H9 (cell line): ENCODE measurements around the gene ANP32E. TPM values are rescaled to one million over a fixed set of nuclear protein-coding genes. Genes with fewer than 3 reads are reported as not detected.

Experiments used
- DNase-seq: peaks from one replicate; pipeline ENCODE4 v3.0.0-alpha.2; 2017
- H2AFZ ChIP-seq: one replicate; pipeline ENCODE4 v1.6.1; 2013; ENCODE audit warnings: mild to moderate bottlenecking, low read length, control low read depth, moderate library complexity
- H2AK5ac ChIP-seq: 2 replicates; pipeline ENCODE4 v1.6.1; 2013; ENCODE audit warnings: low read length, control low read depth, mixed read lengths; ENCODE audit not compliant: insufficient read length
- H2BK120ac ChIP-seq: one replicate; pipeline ENCODE4 v1.6.1; 2013; ENCODE audit warnings: low read depth, mild to moderate bottlenecking, low read length, control low read depth, inconsistent platforms; ENCODE audit not compliant: poor library complexity, severe bottlenecking
- H2BK12ac ChIP-seq: 2 replicates; pipeline ENCODE4 v1.6.1; 2013; ENCODE audit warnings: low read length, control low read depth, mixed read lengths, low read depth; ENCODE audit not compliant: insufficient read length
- H2BK15ac ChIP-seq: 2 replicates; pipeline ENCODE4 v1.6.1; 2013; ENCODE audit warnings: low read depth, low read length, control low read depth
- H2BK20ac ChIP-seq: one replicate; pipeline ENCODE4 v1.6.1; 2013; ENCODE audit warnings: low read depth, mild to moderate bottlenecking, low read length, control low read depth, inconsistent platforms; ENCODE audit not compliant: poor library complexity, severe bottlenecking
- H2BK5ac ChIP-seq: 2 replicates; pipeline ENCODE4 v1.6.1; 2013; ENCODE audit warnings: low read length, control low read depth, mixed read lengths; ENCODE audit not compliant: insufficient read length
- H3K14ac ChIP-seq: 2 replicates; pipeline ENCODE4 v1.6.1; 2013; ENCODE audit warnings: low read length, control low read depth; ENCODE audit not compliant: insufficient read depth
- H3K18ac ChIP-seq: 2 replicates; pipeline ENCODE4 v1.6.1; 2013; ENCODE audit warnings: low read depth, mild to moderate bottlenecking, mixed read lengths, low read length, control low read depth; ENCODE audit not compliant: insufficient read length
- H3K23ac ChIP-seq: 2 replicates; pipeline ENCODE4 v1.6.1; 2013; ENCODE audit warnings: low read length, control low read depth, mixed read lengths, low read depth; ENCODE audit not compliant: insufficient read length
- H3K23me2 ChIP-seq: 2 replicates; pipeline ENCODE4 v1.6.1; 2013; ENCODE audit warnings: low read depth, mild to moderate bottlenecking, mixed read lengths, low read length, control low read depth; ENCODE audit not compliant: insufficient read length, poor library complexity, severe bottlenecking
- H3K27ac ChIP-seq: 2 replicates; pipeline ENCODE4 v1.5.1; 2013; ENCODE audit warnings: low read length, control low read depth, mixed read lengths, low read depth; ENCODE audit not compliant: insufficient read length
- H3K27me3 ChIP-seq: 2 replicates; pipeline ENCODE4 v1.6.1; 2013; ENCODE audit warnings: low read length, control low read depth, inconsistent platforms; ENCODE audit not compliant: insufficient read depth
- H3K4ac ChIP-seq: 2 replicates; pipeline ENCODE4 v1.6.1; 2013; ENCODE audit warnings: low read depth, mild to moderate bottlenecking, control low read depth, inconsistent platforms, low read length, moderate library complexity
- H3K4me1 ChIP-seq: 2 replicates; pipeline ENCODE4 v1.6.1; 2013; ENCODE audit warnings: low read length, control low read depth, inconsistent platforms; ENCODE audit not compliant: insufficient read depth
- H3K4me2 ChIP-seq: 2 replicates; pipeline ENCODE4 v1.6.1; 2013; ENCODE audit warnings: low read length, control low read depth, mixed read lengths; ENCODE audit not compliant: insufficient read length, insufficient read depth
- H3K56ac ChIP-seq: 2 replicates; pipeline ENCODE4 v1.6.1; 2013; ENCODE audit warnings: low read depth, mild to moderate bottlenecking, mixed read lengths, low read length, control low read depth; ENCODE audit not compliant: insufficient read length
- H3K79me1 ChIP-seq: 2 replicates; pipeline ENCODE4 v1.6.1; 2013; ENCODE audit warnings: low read depth, mild to moderate bottlenecking, moderate library complexity, low read length, control low read depth, inconsistent platforms; ENCODE audit not compliant: insufficient read depth, poor library complexity, severe bottlenecking
- H3K79me2 ChIP-seq: 2 replicates; pipeline ENCODE4 v1.6.1; 2013; ENCODE audit warnings: low read length, control low read depth, inconsistent platforms; ENCODE audit not compliant: insufficient read depth
- H3K9ac ChIP-seq: 2 replicates; pipeline ENCODE4 v1.6.1; 2013; ENCODE audit warnings: low read length, control low read depth, mixed read lengths; ENCODE audit not compliant: insufficient read length; ENCODE audit errors: extremely low read depth
- H3K9me3 ChIP-seq: one replicate; pipeline ENCODE4 v1.6.1; 2013; ENCODE audit warnings: low read depth, low read length, inconsistent platforms; ENCODE audit not compliant: control insufficient read depth
- H3T11ph ChIP-seq: one replicate; pipeline ENCODE4 v1.6.1; 2013; ENCODE audit warnings: mild to moderate bottlenecking, low read length, control low read depth, inconsistent platforms
- H4K20me1 ChIP-seq: one replicate; pipeline ENCODE4 v1.6.1; 2013; ENCODE audit not compliant: control insufficient read depth, insufficient read length, insufficient read depth
- H4K5ac ChIP-seq: 2 replicates; pipeline ENCODE4 v1.6.1; 2013; ENCODE audit warnings: low read depth, mild to moderate bottlenecking, mixed read lengths, low read length, control low read depth; ENCODE audit not compliant: insufficient read length
- H4K8ac ChIP-seq: replicated peaks from 2 replicates; pipeline ENCODE4 v1.6.1; 2013; ENCODE audit warnings: low read length, control low read depth, mixed read lengths, low read depth; ENCODE audit not compliant: insufficient read length
- H4K91ac ChIP-seq: 2 replicates; pipeline ENCODE4 v1.6.1; 2013; ENCODE audit warnings: low read depth, mild to moderate bottlenecking, moderate library complexity, mixed read lengths, low read length, control low read depth; ENCODE audit not compliant: insufficient read length
- H3K27ac Mint-ChIP-seq, 3 experiments: 2 replicates in 2 of 3; 3 replicates in 1 of 3; pipeline ENCODE4 v1.8.0; 2020 to 2021; ENCODE audit warnings: mixed read lengths in 3 of 3, mild to moderate bottlenecking in 1 of 3, moderate library complexity in 1 of 3
- H3K27me3 Mint-ChIP-seq: 2 replicates; pipeline ENCODE4 v1.8.0; 2021; ENCODE audit warnings: low read depth, mild to moderate bottlenecking, moderate library complexity, mixed read lengths
- H3K36me3 Mint-ChIP-seq, 3 experiments: 2 replicates in 2 of 3; 3 replicates in 1 of 3; pipeline ENCODE4 v1.8.0; 2020 to 2021; ENCODE audit warnings: low read depth in 3 of 3, mixed read lengths in 3 of 3; ENCODE audit not compliant: insufficient read depth in 1 of 3
- H3K4me1 Mint-ChIP-seq, 2 experiments: 2 replicates each; pipeline ENCODE4 v1.8.0; 2020; ENCODE audit warnings: mixed read lengths in 2 of 2
- H3K4me3 Mint-ChIP-seq, 2 experiments: 2 replicates in 1 of 2; 3 replicates in 1 of 2; pipeline ENCODE4 v1.8.0; 2020 to 2021; ENCODE audit warnings: mild to moderate bottlenecking in 2 of 2, mixed read lengths in 2 of 2, moderate library complexity in 1 of 2
- H3K9me3 Mint-ChIP-seq, 2 experiments: 2 replicates in 1 of 2; 3 replicates in 1 of 2; pipeline ENCODE4 v1.8.0; 2020; ENCODE audit warnings: mild to moderate bottlenecking in 2 of 2, mixed read lengths in 2 of 2, moderate library complexity in 1 of 2
- CTCF ChIP-seq: fragments of 200-600 bp; sonication (generic); conservative IDR thresholded peaks from 3 replicates; pipeline ENCODE4 v1.8.0; 2021; ENCODE audit warnings: antibody characterized with exemption, mild to moderate bottlenecking
- WGBS: extraction: QIAGEN DNeasy Blood & Tissue Kit; methylation state at CpG from one replicate; pipeline ENCODE4 v1.1.7; 2013; ENCODE audit warnings: missing lambda C conversion rate, low lambda C conversion rate, mixed read lengths; ENCODE audit not compliant: insufficient read length; ENCODE audit errors: extremely low coverage; 5-methylcytosine and 5-hydroxymethylcytosine counted together
- total RNA-seq: library from RNA; stranded (reverse); gene quantifications from 2 replicates; pipeline ENCODE4 v1.2.1, GENCODE V29; 2021

The ANP32E gene
- total RNA-seq, 1 experiment from 2014 or later, result 106 TPM

DNA sequence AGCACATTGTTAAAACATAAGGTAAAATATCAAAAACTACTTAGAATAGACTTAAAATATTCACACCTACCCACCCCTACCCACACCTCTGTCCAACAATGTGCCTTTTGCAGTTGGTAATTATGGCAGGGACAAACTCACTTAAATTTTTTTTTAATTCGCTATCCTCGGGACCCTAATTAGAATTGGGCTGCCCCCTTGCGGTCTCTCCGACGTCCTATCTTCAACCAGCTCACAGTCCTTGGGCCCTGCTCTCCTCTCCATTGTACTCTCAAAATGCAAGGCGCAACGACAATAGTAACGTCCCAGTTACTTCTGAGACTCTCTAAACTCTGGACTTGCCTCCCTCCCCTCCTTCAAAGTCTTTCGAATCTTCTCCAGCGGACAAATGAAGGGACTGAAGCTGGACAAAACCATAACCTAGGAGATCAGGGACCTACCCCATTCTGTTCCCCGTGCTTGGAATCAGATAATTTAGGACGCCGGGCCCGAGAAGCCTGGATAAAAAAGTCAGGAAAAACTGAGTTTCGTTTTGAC, 45.4 kb upstream of the ANP32E start:
- TF ChIP-seq CTCF, result peak; percentile 86
- Histone ChIP-seq H3K79me2 (no peaks in the 10 kb centered on the region), H3K4me2 (peak overlapping the region; percentile 92), H2BK120ac (no peak overlapping the region), H2BK15ac (no peak overlapping the region; the same call in 1 of the 2 replicates), H2BK5ac (no peak overlapping the region), H3K23me2 (peaks cover 17% of the 10 kb centered on the region), H2BK12ac (peak overlapping the region; percentile 91), H3K9ac (peak overlapping the region; percentile 82), H3T11ph (no peak overlapping the region), H4K8ac (no peak overlapping the region), H3K23ac (no peak overlapping the region), H3K14ac (peak overlapping the region; percentile 3), H3K27ac (no peak overlapping the region), H3K79me1 (no peaks in the 10 kb centered on the region), H3K27me3 (no peaks in the 10 kb centered on the region), H4K91ac (no peak overlapping the region), H3K18ac (peak overlapping the region; percentile 78), H2AFZ (no peak overlapping the region), H4K5ac (no peak overlapping the region), H3K4ac (no peak overlapping the region; the same call in 1 of the 2 replicates), H3K4me1 (no peaks in the 10 kb centered on the region), H3K9me3 (no peaks in the 10 kb centered on the region), H4K20me1 (peaks cover under 1% of the 10 kb centered on the region), H2AK5ac (no peak overlapping the region), H2BK20ac (no peak overlapping the region), H3K56ac (no peak overlapping the region)
- Mint-ChIP-seq H3K27ac (peak overlapping the region; percentile 92 to 98 (median 97)), H3K9me3 (no peaks in the 10 kb centered on the region; a peak in 2 of 5 replicates), H3K27me3 (peaks cover 18% of the 10 kb centered on the region), H3K36me3 (peaks cover 5 to 34% (median 29%) of the 10 kb centered on the region in 3 experiments), H3K4me3 (peak overlapping the region; percentile 84 to 95), H3K4me1 (peaks cover 22 to 27% of the 10 kb centered on the region in 2 experiments)
- peak; percentile 72 for DNase-seq
- WGBS, result no CpG with 5 or more reads among the region's 15 CpGs
